GM23248 (cell line): ENCODE measurements around the gene MAEL. TPM values are rescaled to one million over a fixed set of nuclear protein-coding genes. Genes with fewer than 3 reads are reported as not detected.

Experiments used
- DNase-seq: peaks from one replicate; pipeline ENCODE4 v3.0.0-alpha.2; 2015
- H2AFZ ChIP-seq: fragments of 200-600 bp; sonication (generic); 2 replicates; pipeline ENCODE4 v1.6.1; 2016; ENCODE audit warnings: antibody characterized with exemption
- H3F3A ChIP-seq: fragments of 200-600 bp; sonication (generic); 2 replicates; pipeline ENCODE4 v1.6.1; 2016; ENCODE audit warnings: mild to moderate bottlenecking, antibody characterized with exemption, mixed run types; ENCODE audit not compliant: insufficient read depth
- H3K27ac ChIP-seq: fragments of 200-600 bp; sonication (generic); 2 replicates; pipeline ENCODE4 v1.5.1; 2016; ENCODE audit warnings: mild to moderate bottlenecking
- H3K27me3 ChIP-seq: fragments of 200-600 bp; sonication (generic); replicated peaks from 2 replicates; pipeline ENCODE4 v1.6.1; 2016; ENCODE audit warnings: mild to moderate bottlenecking; ENCODE audit not compliant: insufficient read depth
- H3K36me3 ChIP-seq: fragments of 200-600 bp; sonication (generic); 2 replicates; pipeline ENCODE4 v1.6.1; 2016; ENCODE audit warnings: low read depth, mild to moderate bottlenecking
- H3K4me1 ChIP-seq: fragments of 200-600 bp; sonication (generic); 2 replicates; pipeline ENCODE4 v1.6.1; 2016; ENCODE audit warnings: mild to moderate bottlenecking; ENCODE audit not compliant: insufficient read depth
- H3K4me2 ChIP-seq: fragments of 200-600 bp; sonication (generic); one replicate; pipeline ENCODE4 v1.6.1; 2016; ENCODE audit warnings: mild to moderate bottlenecking; ENCODE audit not compliant: unreplicated experiment
- H3K4me3 ChIP-seq: fragments of 200-600 bp; sonication (generic); 2 replicates; pipeline ENCODE4 v1.5.1; 2016; ENCODE audit warnings: mild to moderate bottlenecking
- H3K79me2 ChIP-seq: fragments of 200-600 bp; sonication (generic); 2 replicates; pipeline ENCODE4 v1.6.1; 2016; ENCODE audit warnings: mild to moderate bottlenecking; ENCODE audit not compliant: insufficient read depth
- H3K9ac ChIP-seq: fragments of 200-600 bp; sonication (generic); 2 replicates; pipeline ENCODE4 v1.6.1; 2016; ENCODE audit warnings: mild to moderate bottlenecking
- H3K9me2 ChIP-seq: fragments of 200-600 bp; sonication (generic); 2 replicates; pipeline ENCODE4 v1.6.1; 2016; ENCODE audit warnings: mixed run types, mild to moderate bottlenecking, moderate library complexity; ENCODE audit not compliant: insufficient read depth
- H3K9me3 ChIP-seq: fragments of 200-600 bp; sonication (generic); one replicate; pipeline ENCODE4 v1.6.1; 2017; ENCODE audit warnings: low read depth
- H4K20me1 ChIP-seq: fragments of 200-600 bp; sonication (generic); 2 replicates; pipeline ENCODE4 v1.6.0; 2016; ENCODE audit not compliant: insufficient read depth
- EZH2 ChIP-seq: fragments of 200-600 bp; sonication (generic); IDR thresholded peaks from 2 replicates; pipeline ENCODE4 v1.6.1; 2018; ENCODE audit warnings: antibody characterized with exemption, mild to moderate bottlenecking; ENCODE audit not compliant: insufficient read depth, poor library complexity, severe bottlenecking
- EZH2phosphoT487 ChIP-seq: fragments of 200-600 bp; sonication (generic); IDR thresholded peaks from 2 replicates; pipeline ENCODE4 v1.6.1; 2018; ENCODE audit warnings: antibody characterized with exemption, moderate library complexity, mild to moderate bottlenecking, low read depth; ENCODE audit not compliant: insufficient read depth
- WGBS, 2 experiments: methylation state at CpG; one replicate each; pipeline ENCODE4 v1.1.6; 2015 to 2017; ENCODE audit warnings: low lambda C conversion rate in 2 of 2, low coverage in 1 of 2; ENCODE audit errors: missing lambda C conversion rate in 2 of 2; 5-methylcytosine and 5-hydroxymethylcytosine counted together
- in situ Hi-C: fragments of 300-500 bp; cut with MboI; formaldehyde crosslinking; loops from 2 replicates; pipeline ENCODE4 v1.15.0; 2020
- polyA plus RNA-seq: library from polyadenylated mRNA; unstranded; fragments of >200 nt; fragmentation: Nextera tagmentation; extraction: Ambion mirVana; gene quantifications from 2 replicates; pipeline ENCODE4 v1.2.1, GENCODE V29; 2016
- total RNA-seq: library from RNA; depleted of rRNA; stranded (reverse); fragments of >200 nt; shearing (Covaris generic); gene quantifications from 2 replicates; pipeline ENCODE4 v1.2.3, GENCODE V29; 2014

MAEL gene
- total and polyA plus RNA-seq, 2 experiments from 2014 or later, result not detected

DNA sequence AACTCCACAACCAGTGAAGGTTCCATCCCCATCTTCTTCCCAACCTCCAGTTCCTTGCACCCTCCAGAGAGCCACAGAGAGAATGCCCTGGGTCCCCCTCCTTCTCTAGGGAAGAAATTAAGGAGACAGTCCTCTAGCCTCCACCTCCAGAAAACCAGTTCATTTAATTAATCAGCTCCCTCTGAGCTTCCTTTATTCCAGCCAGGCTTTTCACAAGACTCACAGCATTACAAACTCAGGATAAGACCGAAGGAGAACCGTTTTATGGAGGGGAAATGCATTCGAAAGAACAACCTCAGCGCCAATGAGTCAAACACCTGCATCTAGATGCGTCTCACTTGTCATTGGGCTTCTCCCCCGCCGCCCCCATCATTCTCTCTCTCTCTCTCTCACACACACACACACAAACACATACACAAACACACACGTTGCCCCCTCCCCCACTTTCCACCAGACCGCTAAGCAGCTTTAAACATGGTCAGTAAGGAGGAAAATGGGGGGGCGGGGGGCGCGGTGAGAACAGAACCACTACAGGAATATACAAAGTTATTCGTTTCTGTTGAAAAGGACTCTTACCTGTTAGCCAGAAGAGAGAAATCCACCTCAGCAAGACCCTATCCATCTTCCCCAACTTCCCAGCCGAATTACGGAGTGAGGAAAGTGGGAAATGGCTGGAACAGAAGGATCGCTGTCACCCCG lies 14.3 kb upstream of the MAEL start:
- no peaks in the 10 kb centered on the region for H3K36me3 ChIP-seq
- H2AFZ ChIP-seq, result no peak overlapping the region
- in situ Hi-C loops, result no loop called here
- H3K4me3 ChIP-seq, result peak overlapping the region; percentile 60
- TF ChIP-seq EZH2, result peak; percentile 69
- TF ChIP-seq EZH2phosphoT487, result no peak
- no peaks in the 10 kb centered on the region for H3K9me3 ChIP-seq
- 6 to 10% methylated on average over 15 to 17 of the region's 17 CpGs for WGBS, 2 experiments
- DNase-seq, result no peak
- H3F3A ChIP-seq, result no peaks in the 10 kb centered on the region
- H3K4me2 ChIP-seq, result peak overlapping the region; percentile 48
- no peaks in the 10 kb centered on the region for H4K20me1 ChIP-seq
- H3K9ac ChIP-seq, result no peak overlapping the region
- no peaks in the 10 kb centered on the region for H3K4me1 ChIP-seq
- peaks cover 71% of the 10 kb centered on the region for H3K27me3 ChIP-seq
- no peak overlapping the region for H3K27ac ChIP-seq
- H3K79me2 ChIP-seq, result no peaks in the 10 kb centered on the region
- no peaks in the 10 kb centered on the region for H3K9me2 ChIP-seq

DNA sequence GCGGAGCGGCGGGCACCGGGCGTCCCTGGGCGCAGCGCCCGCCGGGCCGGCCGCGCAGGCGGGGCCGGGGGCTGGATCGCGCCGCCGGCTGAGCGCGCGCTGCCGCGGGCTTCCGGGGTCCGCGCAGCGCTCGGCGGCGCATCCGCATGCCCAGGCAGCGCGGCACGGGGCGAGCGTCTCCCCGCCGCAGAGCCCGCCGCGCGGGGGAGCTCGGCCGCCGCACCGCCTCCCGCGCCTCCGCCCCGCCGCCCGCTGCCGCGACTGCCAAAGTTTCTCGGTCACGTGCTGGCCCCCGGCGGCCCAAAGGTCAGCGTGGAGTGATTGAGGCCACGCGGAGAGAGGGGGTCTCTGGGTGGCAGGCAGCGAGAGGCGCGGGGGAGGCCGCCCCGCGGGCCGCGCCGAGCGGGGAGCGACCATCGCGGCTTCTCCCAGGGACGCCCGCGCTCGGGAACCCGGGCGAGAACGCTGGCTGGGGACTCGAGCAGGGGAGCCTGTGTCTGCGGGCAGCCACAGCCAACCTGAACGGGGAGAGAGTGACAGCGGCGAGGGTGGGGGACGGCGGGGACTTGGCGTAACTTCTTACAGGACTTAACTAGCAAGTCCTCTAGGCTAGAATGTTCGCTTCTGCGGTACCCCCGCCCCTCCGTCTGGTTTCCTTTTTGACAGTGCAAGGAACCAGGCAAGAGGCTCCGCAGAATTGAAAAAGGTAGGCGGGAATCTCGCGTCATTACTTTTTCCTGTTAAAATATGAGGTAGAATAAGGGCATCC lies 13.5 kb upstream of the MAEL start, which contains the start of gene ILDR2:
ILDR2 (minus strand) TSS at position 180 of the 769 bp plus-strand sequence. CDS start 272 bp downstream, outside the sequence.
- Histone ChIP-seq H3K4me3 (peak within 1 kb of the TSS; percentile 83), H3K4me1 (no peaks in the 10 kb centered on the region), H3F3A (no peaks in the 10 kb centered on the region), H3K4me2 (peak within 1 kb of the TSS; percentile 87), H3K27me3 (peaks cover 63% of the 10 kb centered on the region), H3K79me2 (no peaks in the 10 kb centered on the region), H3K27ac (no peak within 1 kb of the TSS), H3K9me2 (no peaks in the 10 kb centered on the region), H3K36me3 (no peaks in the 10 kb centered on the region), H2AFZ (peak within 1 kb of the TSS; percentile 90), H3K9ac (peak within 1 kb of the TSS; percentile 35), H3K9me3 (no peaks in the 10 kb centered on the region), H4K20me1 (no peaks in the 10 kb centered on the region)
- in situ Hi-C loops, result no loop called here
- WGBS, 2 experiments, result 2% methylated on average over 55 to 78 of the region's 97 CpGs
- TF ChIP-seq EZH2phosphoT487 (no peak), EZH2 (peak; percentile 79)
- peak; percentile 42 for DNase-seq

DNA sequence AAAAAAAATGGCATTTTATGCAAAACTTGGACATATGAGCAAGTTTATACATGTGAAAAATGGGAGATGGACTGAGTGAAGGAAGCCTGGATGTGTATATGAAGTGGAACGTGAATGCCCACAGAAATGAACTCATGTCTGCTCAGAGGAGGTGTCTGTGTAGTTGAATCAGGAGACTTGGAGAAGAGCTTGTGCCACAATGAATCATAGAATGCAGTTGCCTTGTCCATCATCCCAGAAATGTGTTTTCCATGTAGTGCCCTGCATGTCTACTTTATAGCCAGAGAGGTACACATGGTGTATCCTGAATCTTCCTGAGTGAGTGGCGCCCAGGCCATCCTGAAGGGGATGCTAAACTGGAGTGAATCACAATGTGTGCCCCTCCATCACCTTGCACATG lies 11.1 kb upstream of the MAEL start:
- Histone ChIP-seq H3K9ac (no peak overlapping the region), H3K9me2 (no peaks in the 10 kb centered on the region), H3K36me3 (no peaks in the 10 kb centered on the region), H3K4me2 (no peak overlapping the region), H3K79me2 (no peaks in the 10 kb centered on the region), H3K27me3 (peaks cover 45% of the 10 kb centered on the region), H2AFZ (no peak overlapping the region), H4K20me1 (no peaks in the 10 kb centered on the region), H3F3A (no peaks in the 10 kb centered on the region), H3K4me3 (no peak overlapping the region), H3K27ac (no peak overlapping the region), H3K9me3 (no peaks in the 10 kb centered on the region), H3K4me1 (no peaks in the 10 kb centered on the region)
- WGBS, 2 experiments, result 51 to 69% methylated on average over 2 of the region's 2 CpGs
- TF ChIP-seq EZH2, result no peak
- TF ChIP-seq EZH2phosphoT487, result no peak
- in situ Hi-C loops, result no loop called here
- DNase-seq, result no peak

- Histone ChIP-seq H3K4me3 (no peak overlapping the region), H3F3A (no peaks in the 10 kb centered on the region), H2AFZ (no peak overlapping the region), H3K27me3 (peaks cover 40% of the 10 kb centered on the region), H3K27ac (no peak overlapping the region), H3K36me3 (no peaks in the 10 kb centered on the region), H3K9me2 (no peaks in the 10 kb centered on the region), H4K20me1 (no peaks in the 10 kb centered on the region), H3K4me1 (no peaks in the 10 kb centered on the region), H3K79me2 (no peaks in the 10 kb centered on the region), H3K9ac (no peak overlapping the region), H3K9me3 (no peaks in the 10 kb centered on the region), H3K4me2 (no peak overlapping the region)
- TF ChIP-seq EZH2, result no peak
- TF ChIP-seq EZH2phosphoT487, result no peak
- WGBS, 2 experiments, result 0 to 6% methylated on average over 1 of the region's 1 CpG
- no peak for DNase-seq
- in situ Hi-C loops, result no loop called here
These were observed 10.3 kb upstream of the MAEL start for GRCh38 chr1:166978821-166979220.
